A673 (cell line): Measurements from ENCODE around the gene SMPX.

ENCODE experiments used
- EZH2 ChIP-seq: fragments of 200-600 bp; sonication (generic); IDR thresholded peaks from 2 replicates; pipeline ENCODE4 v1.6.1; 2017; ENCODE audit warnings: borderline replicate concordance, low read depth, mild to moderate bottlenecking, mixed read lengths, antibody characterized with exemption, low read length; ENCODE audit not compliant: poor library complexity, severe bottlenecking
- TF ChIP-seq, protein P1 (sequence below): fragments of 300-800, 200-600 bp; sonication (generic); conservative IDR thresholded peaks from 2 replicates; pipeline ENCODE4 v1.5.1; 2017; ENCODE audit warnings: low read depth, mild to moderate bottlenecking, antibody characterized with exemption, low read length, moderate library complexity, mixed read lengths

DNA sequence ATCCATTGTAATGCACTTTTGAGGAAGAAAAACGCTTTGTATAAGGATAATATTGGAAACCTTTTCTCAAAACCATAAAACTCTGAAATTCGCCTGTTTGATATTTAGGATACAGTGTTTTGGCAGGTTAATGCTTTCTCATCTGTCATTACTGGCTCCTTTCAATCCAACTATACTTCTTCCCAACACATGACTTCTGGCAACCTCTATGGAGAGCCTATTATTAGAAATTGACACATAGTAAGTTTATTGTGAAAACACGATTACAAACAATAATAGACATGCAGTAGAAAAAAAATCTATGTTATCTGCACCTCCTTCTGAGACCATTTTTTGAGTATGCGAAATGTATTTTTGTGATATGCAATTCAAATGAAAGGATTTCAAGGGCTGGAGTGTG lies 95.2 kb downstream of the SMPX start:
- TF ChIP-seq, protein P1, sequence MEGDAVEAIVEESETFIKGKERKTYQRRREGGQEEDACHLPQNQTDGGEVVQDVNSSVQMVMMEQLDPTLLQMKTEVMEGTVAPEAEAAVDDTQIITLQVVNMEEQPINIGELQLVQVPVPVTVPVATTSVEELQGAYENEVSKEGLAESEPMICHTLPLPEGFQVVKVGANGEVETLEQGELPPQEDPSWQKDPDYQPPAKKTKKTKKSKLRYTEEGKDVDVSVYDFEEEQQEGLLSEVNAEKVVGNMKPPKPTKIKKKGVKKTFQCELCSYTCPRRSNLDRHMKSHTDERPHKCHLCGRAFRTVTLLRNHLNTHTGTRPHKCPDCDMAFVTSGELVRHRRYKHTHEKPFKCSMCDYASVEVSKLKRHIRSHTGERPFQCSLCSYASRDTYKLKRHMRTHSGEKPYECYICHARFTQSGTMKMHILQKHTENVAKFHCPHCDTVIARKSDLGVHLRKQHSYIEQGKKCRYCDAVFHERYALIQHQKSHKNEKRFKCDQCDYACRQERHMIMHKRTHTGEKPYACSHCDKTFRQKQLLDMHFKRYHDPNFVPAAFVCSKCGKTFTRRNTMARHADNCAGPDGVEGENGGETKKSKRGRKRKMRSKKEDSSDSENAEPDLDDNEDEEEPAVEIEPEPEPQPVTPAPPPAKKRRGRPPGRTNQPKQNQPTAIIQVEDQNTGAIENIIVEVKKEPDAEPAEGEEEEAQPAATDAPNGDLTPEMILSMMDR = no peak
- no peak for TF ChIP-seq EZH2
